Measurements from ENCODE around the gene PIP5K1A.

- TF ChIP-seq CTCF (IDR thresholded peaks at IDR 0.05) (no peak), POLR2A (IDR thresholded peaks at IDR 0.05) (no peak), POLR2AphosphoS5 (IDR thresholded peaks at IDR 0.05) (no peak)
These were observed 67.3 kb downstream of the PIP5K1A start for GRCh38 chr1:151265446-151266236.
